Measurements from ENCODE around the gene MAPRE3.

Gene MAPRE3

GRCh38 chr2:26974352-26974751, 3.9 kb downstream of the MAPRE3 start:
- WGBS, result 90% methylated on average over 5 of the region's 5 CpGs
- Histone ChIP-seq H4K8ac (ENCODE audit: low read length) (no peak overlapping the region), H3K79me1 (replicated peaks; ENCODE audit: low read length, poor library complexity, severe bottlenecking) (peaks cover 2% of the 10 kb centered on the region), H2BK5ac (ENCODE audit: low read depth, low read length, poor library complexity, severe bottlenecking) (no peak overlapping the region), H3K4me2 (ENCODE audit: low read length, poor library complexity, severe bottlenecking) (no peak overlapping the region), H3K4ac (ENCODE audit: low read depth in 1 of 2, low read length in 2 of 2) (no peak overlapping the region), H3K23ac (ENCODE audit: low read length in 2 of 2) (no peak overlapping the region), H3K9ac (ENCODE audit: low read length) (no peak overlapping the region), H2AFZ (ENCODE audit: low read depth, low read length) (no peak overlapping the region), H2BK15ac (ENCODE audit: low read depth, poor library complexity, severe bottlenecking) (no peak overlapping the region), H3K27me3 (ENCODE audit: control insufficient read depth in 1 of 2, insufficient read depth in 1 of 2, low read length in 2 of 2) (peaks cover 2 to 60% of the 10 kb centered on the region in 2 experiments), H3K4me3 (ENCODE audit: insufficient read depth in 1 of 2, low read depth in 1 of 2, low read length in 2 of 2) (no peak overlapping the region), H3K14ac (ENCODE audit: low read length in 2 of 2) (no peak overlapping the region), H3K27ac (ENCODE audit: low read length, poor library complexity, severe bottlenecking) (no peak overlapping the region), H3K36me3 (ENCODE audit: control insufficient read depth in 1 of 2, insufficient read depth in 2 of 2, low read depth in 1 of 2, low read length in 2 of 2) (no peaks in the 10 kb centered on the region), H4K91ac (ENCODE audit: low read length) (no peak overlapping the region), H2AK5ac (ENCODE audit: low read length, severe bottlenecking) (no peak overlapping the region), H3K9me3 (ENCODE audit: control insufficient read depth, low read length) (no peaks in the 10 kb centered on the region), H3K4me1 (ENCODE audit: control insufficient read depth, insufficient read depth, low read depth, low read length) (peaks cover 12% of the 10 kb centered on the region), H3K18ac (ENCODE audit: low read depth in 1 of 2, low read length in 2 of 2) (no peak overlapping the region), H2BK120ac (ENCODE audit: low read depth, low read length) (no peak overlapping the region), H2BK12ac (ENCODE audit: low read length in 2 of 2) (no peak overlapping the region)
- no peak for DNase-seq

- no peak overlapping the region for H2AFZ ChIP-seq (ENCODE audit: low read depth, low read length)
- 72% methylated on average over 2 of the region's 2 CpGs for WGBS
Measured at GRCh38 chr2:26975102-26975501, 4.7 kb downstream of the MAPRE3 start.

GRCh38 chr2:26975656-26976055, 5.2 kb downstream of the MAPRE3 start:
- no peak overlapping the region for H3K4ac ChIP-seq (ENCODE audit: low read depth in 1 of 2, low read length in 2 of 2)
- 50% methylated on average over 1 of the region's 1 CpG for WGBS

More at GRCh38 chr2:26975102-26975501, 4.7 kb downstream of the MAPRE3 start:
- no peak overlapping the region for H2AK5ac ChIP-seq (ENCODE audit: low read length, severe bottlenecking)
- no peak overlapping the region for H3K18ac ChIP-seq (ENCODE audit: low read depth in 1 of 2, low read length in 2 of 2)
- H3K9me3 ChIP-seq (ENCODE audit: control insufficient read depth, low read length), result no peaks in the 10 kb centered on the region
- no peak overlapping the region for H2BK5ac ChIP-seq (ENCODE audit: low read depth, low read length, poor library complexity, severe bottlenecking)
- no peak overlapping the region for H4K8ac ChIP-seq (ENCODE audit: low read length)
- no peak overlapping the region for H3K4ac ChIP-seq (ENCODE audit: low read depth in 1 of 2, low read length in 2 of 2)
- H3K27me3 ChIP-seq (ENCODE audit: control insufficient read depth in 1 of 2, insufficient read depth in 1 of 2, low read length in 2 of 2), result peaks cover 0 to 59% of the 10 kb centered on the region in 2 experiments
- H3K36me3 ChIP-seq (ENCODE audit: control insufficient read depth in 1 of 2, insufficient read depth in 2 of 2, low read depth in 1 of 2, low read length in 2 of 2), result no peaks in the 10 kb centered on the region
- H3K9ac ChIP-seq (ENCODE audit: low read length), result no peak overlapping the region
- no peak for DNase-seq
- H3K4me2 ChIP-seq (ENCODE audit: low read length, poor library complexity, severe bottlenecking), result no peak overlapping the region
- peaks cover 2% of the 10 kb centered on the region for H3K79me1 ChIP-seq (replicated peaks; ENCODE audit: low read length, poor library complexity, severe bottlenecking)
- peaks cover 12% of the 10 kb centered on the region for H3K4me1 ChIP-seq (ENCODE audit: control insufficient read depth, insufficient read depth, low read depth, low read length)
- no peak overlapping the region for H3K4me3 ChIP-seq (ENCODE audit: insufficient read depth in 1 of 2, low read depth in 1 of 2, low read length in 2 of 2)
- H2BK12ac ChIP-seq (ENCODE audit: low read length in 2 of 2), result no peak overlapping the region
- H3K23ac ChIP-seq (ENCODE audit: low read length in 2 of 2), result no peak overlapping the region
- no peak overlapping the region for H2BK15ac ChIP-seq (ENCODE audit: low read depth, poor library complexity, severe bottlenecking)
- H2BK120ac ChIP-seq (ENCODE audit: low read depth, low read length), result no peak overlapping the region
- no peak overlapping the region for H3K14ac ChIP-seq (ENCODE audit: low read length in 2 of 2)
- H3K27ac ChIP-seq (ENCODE audit: low read length, poor library complexity, severe bottlenecking), result no peak overlapping the region
- no peak overlapping the region for H4K91ac ChIP-seq (ENCODE audit: low read length)

GRCh38 chr2:26976237-26976636, 5.8 kb downstream of the MAPRE3 start:
- Histone ChIP-seq H4K8ac (ENCODE audit: low read length) (no peak overlapping the region), H3K27me3 (ENCODE audit: control insufficient read depth in 1 of 2, insufficient read depth in 1 of 2, low read length in 2 of 2) (peaks cover 0 to 59% of the 10 kb centered on the region in 2 experiments), H3K79me1 (replicated peaks; ENCODE audit: low read length, poor library complexity, severe bottlenecking) (peaks cover 2% of the 10 kb centered on the region), H2BK5ac (ENCODE audit: low read depth, low read length, poor library complexity, severe bottlenecking) (no peak overlapping the region), H2BK12ac (ENCODE audit: low read length in 2 of 2) (no peak overlapping the region), H3K4me2 (ENCODE audit: low read length, poor library complexity, severe bottlenecking) (no peak overlapping the region), H3K4ac (ENCODE audit: low read depth in 1 of 2, low read length in 2 of 2) (no peak overlapping the region), H3K36me3 (ENCODE audit: control insufficient read depth in 1 of 2, insufficient read depth in 2 of 2, low read depth in 1 of 2, low read length in 2 of 2) (no peaks in the 10 kb centered on the region), H3K9me3 (ENCODE audit: control insufficient read depth, low read length) (no peaks in the 10 kb centered on the region), H3K4me1 (ENCODE audit: control insufficient read depth, insufficient read depth, low read depth, low read length) (peaks cover 3% of the 10 kb centered on the region), H3K18ac (ENCODE audit: low read depth in 1 of 2, low read length in 2 of 2) (no peak overlapping the region), H3K23ac (ENCODE audit: low read length in 2 of 2) (no peak overlapping the region), H3K9ac (ENCODE audit: low read length) (peak overlapping the region; percentile 35), H2BK120ac (ENCODE audit: low read depth, low read length) (no peak overlapping the region), H2AK5ac (ENCODE audit: low read length, severe bottlenecking) (no peak overlapping the region), H4K91ac (ENCODE audit: low read length) (no peak overlapping the region), H2AFZ (ENCODE audit: low read depth, low read length) (no peak overlapping the region), H3K4me3 (ENCODE audit: insufficient read depth in 1 of 2, low read depth in 1 of 2, low read length in 2 of 2) (no peak overlapping the region), H3K27ac (ENCODE audit: low read length, poor library complexity, severe bottlenecking) (no peak overlapping the region), H3K14ac (ENCODE audit: low read length in 2 of 2) (no peak overlapping the region), H2BK15ac (ENCODE audit: low read depth, poor library complexity, severe bottlenecking) (no peak overlapping the region)
- WGBS, result 79% methylated on average over 5 of the region's 5 CpGs
- DNase-seq, result no peak

More at GRCh38 chr2:26975656-26976055, 5.2 kb downstream of the MAPRE3 start:
- Histone ChIP-seq H2BK120ac (ENCODE audit: low read depth, low read length) (no peak overlapping the region), H4K8ac (ENCODE audit: low read length) (no peak overlapping the region), H3K9ac (ENCODE audit: low read length) (peak overlapping the region; percentile 35), H3K27ac (ENCODE audit: low read length, poor library complexity, severe bottlenecking) (no peak overlapping the region), H3K4me3 (ENCODE audit: insufficient read depth in 1 of 2, low read depth in 1 of 2, low read length in 2 of 2) (no peak overlapping the region), H2BK12ac (ENCODE audit: low read length in 2 of 2) (no peak overlapping the region), H2BK5ac (ENCODE audit: low read depth, low read length, poor library complexity, severe bottlenecking) (no peak overlapping the region), H4K91ac (ENCODE audit: low read length) (no peak overlapping the region), H3K4me2 (ENCODE audit: low read length, poor library complexity, severe bottlenecking) (no peak overlapping the region), H3K4me1 (ENCODE audit: control insufficient read depth, insufficient read depth, low read depth, low read length) (peaks cover 7% of the 10 kb centered on the region), H3K14ac (ENCODE audit: low read length in 2 of 2) (no peak overlapping the region), H2BK15ac (ENCODE audit: low read depth, poor library complexity, severe bottlenecking) (no peak overlapping the region), H3K79me1 (replicated peaks; ENCODE audit: low read length, poor library complexity, severe bottlenecking) (peaks cover 2% of the 10 kb centered on the region), H3K27me3 (ENCODE audit: control insufficient read depth in 1 of 2, insufficient read depth in 1 of 2, low read length in 2 of 2) (peaks cover 0 to 57% of the 10 kb centered on the region in 2 experiments), H2AFZ (ENCODE audit: low read depth, low read length) (no peak overlapping the region), H3K9me3 (ENCODE audit: control insufficient read depth, low read length) (no peaks in the 10 kb centered on the region), H3K36me3 (ENCODE audit: control insufficient read depth in 1 of 2, insufficient read depth in 2 of 2, low read depth in 1 of 2, low read length in 2 of 2) (no peaks in the 10 kb centered on the region), H3K23ac (ENCODE audit: low read length in 2 of 2) (no peak overlapping the region), H2AK5ac (ENCODE audit: low read length, severe bottlenecking) (no peak overlapping the region), H3K18ac (ENCODE audit: low read depth in 1 of 2, low read length in 2 of 2) (no peak overlapping the region)
- DNase-seq, result no peak

All from mesenchymal stem cell (in vitro differentiated cells and primary cell).